GM12878 (cell line): ENCODE data around the gene SLC2A5. TPM values are rescaled to one million over a fixed set of nuclear protein-coding genes. Genes with fewer than 3 reads are reported as not detected.

Experiments used
- BHLHE40 ChIP-seq, 2 experiments: fragments of 450-650 bp in 1 of 2; IDR thresholded peaks; 2 replicates each; pipeline ENCODE4 v1.6.1; 2011 to 2017; ENCODE audit warnings: low read depth in 2 of 2, borderline replicate concordance in 1 of 2, improper control_type of control experiment in 1 of 2, low read length in 1 of 2, mild to moderate bottlenecking in 1 of 2
- EP300 ChIP-seq, 2 experiments: fragments of 150-350 bp in 1 of 2; IDR thresholded peaks; 2 replicates each; pipeline ENCODE4 v1.6.1; 2011 to 2012; ENCODE audit warnings: low read depth in 2 of 2, low read length in 2 of 2, borderline replicate concordance in 1 of 2, improper control_type of control experiment in 1 of 2, inconsistent platforms in 1 of 2; ENCODE audit not compliant: control insufficient read depth in 1 of 2
- FOXM1 ChIP-seq: IDR thresholded peaks from 2 replicates; pipeline ENCODE4 v1.6.1; 2012; ENCODE audit warnings: low read depth, mild to moderate bottlenecking, inconsistent platforms, low read length, moderate library complexity
- IKZF1 ChIP-seq: fragments of 450-650 bp; conservative IDR thresholded peaks from 2 replicates; pipeline ENCODE4 v1.6.1; 2017; ENCODE audit warnings: antibody characterized with exemption, mild to moderate bottlenecking
- KAT2A ChIP-seq: conservative IDR thresholded peaks from 2 replicates; pipeline ENCODE4 v1.6.1; 2011; ENCODE audit warnings: low read depth, low read length; ENCODE audit not compliant: control insufficient read depth
- POLR2A ChIP-seq: IDR thresholded peaks from 2 replicates; pipeline ENCODE4 v1.6.1; 2011; ENCODE audit warnings: low read depth, mild to moderate bottlenecking, low read length
- RCOR1 ChIP-seq: conservative IDR thresholded peaks from 2 replicates; pipeline ENCODE4 v1.6.1; 2012; ENCODE audit warnings: low read depth, low read length, improper control_type of control experiment
- RUNX3 ChIP-seq: IDR thresholded peaks from 2 replicates; pipeline ENCODE4 v1.6.1; 2012; ENCODE audit warnings: low read length, inconsistent platforms
- SMARCA5 ChIP-seq: fragments of 450-650 bp; IDR thresholded peaks from 2 replicates; pipeline ENCODE4 v1.6.1; 2017; ENCODE audit warnings: mild to moderate bottlenecking
- SREBF1 ChIP-seq: IDR thresholded peaks from 2 replicates; pipeline ENCODE4 v1.6.1; 2012; ENCODE audit warnings: mild to moderate bottlenecking, low read length
- polyA plus RNA-seq, 11 experiments: library from polyadenylated mRNA; depleted of rRNA in 4 of 11; unstranded in 6 of 11; stranded (reverse) in 5 of 11; fragments of >200 nt; fragmentation: Nextera tagmentation in 4 of 11; fragmentation: Illumina TruSeq in 1 of 11; extraction: Ambion mirVana in 4 of 11; extraction: Trizol in 1 of 11; gene quantifications; 1 replicate in 1 of 11; 2 replicates in 10 of 11; pipeline versions ENCODE4 v1.2.1 to v1.2.3, GENCODE V29; 2011 to 2016; ENCODE audit warnings: inconsistent platforms in 2 of 11, missing spikeins in 2 of 11, low read depth in 1 of 11
- total RNA-seq, 4 experiments: library from RNA; depleted of rRNA in 3 of 4; stranded (reverse); fragments of >200 nt in 3 of 4; fragmentation: Illumina TruSeq in 1 of 4; extraction: Trizol in 1 of 4; gene quantifications; 2 replicates each; pipeline versions ENCODE4 v1.2.1 to v1.2.3, GENCODE V29; 2013 to 2021
- TF ChIP-seq, protein P1 (sequence below), 3 experiments: IDR thresholded peaks in 2 of 3; conservative IDR thresholded peaks in 1 of 3; 2 replicates each; pipeline ENCODE4 v1.5.1; 2011; ENCODE audit warnings: low read depth in 3 of 3, low read length in 3 of 3, mild to moderate bottlenecking in 3 of 3, control low read depth in 2 of 3, moderate library complexity in 2 of 3, inconsistent platforms in 1 of 3, mixed read lengths in 1 of 3; ENCODE audit not compliant: control insufficient read depth in 2 of 3, insufficient read depth in 1 of 3; ENCODE audit errors: extremely low read depth in 1 of 3
- TF ChIP-seq, protein P2 (sequence below): fragments of 450-650 bp; IDR thresholded peaks from 2 replicates; pipeline ENCODE4 v1.6.1; 2016; ENCODE audit warnings: mild to moderate bottlenecking
- TF ChIP-seq, protein P3 (sequence below): IDR thresholded peaks from 2 replicates; pipeline ENCODE4 v1.6.1; 2011; ENCODE audit warnings: borderline replicate concordance, low read depth, mild to moderate bottlenecking, moderate library complexity, mixed read lengths, low read length; ENCODE audit not compliant: insufficient read depth; ENCODE audit errors: extremely low read length

Gene SLC2A5
- total and polyA plus RNA-seq, 10 of the 15 experiments (the other 5 are each of a cell fraction or from before 2014, with no cell fraction given), result 4.5 to 76.6 (median 23.9) TPM

DNA sequence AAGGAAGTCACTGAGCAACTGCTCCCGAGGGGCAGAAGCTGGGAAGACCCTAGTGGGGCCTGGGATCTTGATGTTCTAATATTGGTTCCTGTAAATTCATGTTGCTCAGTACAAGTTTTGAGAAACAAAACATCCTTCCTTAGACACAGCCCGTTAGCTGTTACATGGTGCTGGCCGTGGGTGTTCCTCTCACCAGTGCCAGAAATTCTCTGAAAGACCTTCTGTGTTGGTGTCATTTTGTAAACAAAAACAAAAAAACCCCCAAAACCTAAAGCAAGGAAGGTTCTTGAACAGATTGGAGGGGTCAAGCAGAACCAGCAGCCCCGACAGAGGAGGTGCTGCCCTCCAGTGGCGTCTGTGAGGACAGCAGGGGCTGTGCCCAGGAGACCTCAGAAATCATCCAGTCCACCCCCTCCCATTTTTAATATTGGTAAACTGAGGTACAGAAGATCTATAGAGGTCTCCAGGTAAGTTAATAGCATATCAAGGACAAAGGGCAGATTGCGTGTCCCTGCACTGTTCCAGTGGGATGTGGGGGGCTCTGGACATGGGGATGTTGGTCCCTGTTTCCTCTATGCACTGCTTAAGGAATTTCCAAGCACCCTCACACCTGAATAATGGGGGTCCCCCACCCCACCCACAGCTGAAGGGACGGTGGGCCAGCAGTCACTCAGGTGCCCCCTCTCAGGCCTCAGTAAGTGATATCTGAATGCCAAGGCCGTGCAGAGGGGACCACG is 81.4 kb downstream of the SLC2A5 start (continued):
- 0 out of 2 replicates have a peak, but pooled peaks have one; percentile 11 for TF ChIP-seq FOXM1
- TF ChIP-seq SMARCA5, result no peak
- TF ChIP-seq RCOR1, result no peak
- TF ChIP-seq, protein P1, sequence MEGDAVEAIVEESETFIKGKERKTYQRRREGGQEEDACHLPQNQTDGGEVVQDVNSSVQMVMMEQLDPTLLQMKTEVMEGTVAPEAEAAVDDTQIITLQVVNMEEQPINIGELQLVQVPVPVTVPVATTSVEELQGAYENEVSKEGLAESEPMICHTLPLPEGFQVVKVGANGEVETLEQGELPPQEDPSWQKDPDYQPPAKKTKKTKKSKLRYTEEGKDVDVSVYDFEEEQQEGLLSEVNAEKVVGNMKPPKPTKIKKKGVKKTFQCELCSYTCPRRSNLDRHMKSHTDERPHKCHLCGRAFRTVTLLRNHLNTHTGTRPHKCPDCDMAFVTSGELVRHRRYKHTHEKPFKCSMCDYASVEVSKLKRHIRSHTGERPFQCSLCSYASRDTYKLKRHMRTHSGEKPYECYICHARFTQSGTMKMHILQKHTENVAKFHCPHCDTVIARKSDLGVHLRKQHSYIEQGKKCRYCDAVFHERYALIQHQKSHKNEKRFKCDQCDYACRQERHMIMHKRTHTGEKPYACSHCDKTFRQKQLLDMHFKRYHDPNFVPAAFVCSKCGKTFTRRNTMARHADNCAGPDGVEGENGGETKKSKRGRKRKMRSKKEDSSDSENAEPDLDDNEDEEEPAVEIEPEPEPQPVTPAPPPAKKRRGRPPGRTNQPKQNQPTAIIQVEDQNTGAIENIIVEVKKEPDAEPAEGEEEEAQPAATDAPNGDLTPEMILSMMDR (IDR thresholded peaks at IDR 0.05 in 2 of 3, conservative IDR thresholded peaks at IDR 0.05 in 1 of 3; ENCODE audit: control insufficient read depth in 2 of 3, extremely low read depth in 1 of 3, insufficient read depth in 1 of 3, low read depth in 3 of 3, low read length in 3 of 3), result peak; percentile 82 to 91 (median 91)
- TF ChIP-seq POLR2A, result no peak
- TF ChIP-seq BHLHE40 (IDR thresholded peaks at IDR 0.05; ENCODE audit: borderline replicate concordance in 1 of 2, low read depth in 2 of 2, low read length in 1 of 2), result no peak
- no peak for TF ChIP-seq SREBF1
- TF ChIP-seq RUNX3, result peak; percentile 13; the same call in 1 of the 2 replicates
- no peak for TF ChIP-seq IKZF1
- TF ChIP-seq KAT2A, result no peak
- no peak for TF ChIP-seq EP300 (IDR thresholded peaks at IDR 0.05; ENCODE audit: borderline replicate concordance in 1 of 2, control insufficient read depth in 1 of 2, low read depth in 2 of 2, low read length in 2 of 2)
- TF ChIP-seq, protein P2, sequence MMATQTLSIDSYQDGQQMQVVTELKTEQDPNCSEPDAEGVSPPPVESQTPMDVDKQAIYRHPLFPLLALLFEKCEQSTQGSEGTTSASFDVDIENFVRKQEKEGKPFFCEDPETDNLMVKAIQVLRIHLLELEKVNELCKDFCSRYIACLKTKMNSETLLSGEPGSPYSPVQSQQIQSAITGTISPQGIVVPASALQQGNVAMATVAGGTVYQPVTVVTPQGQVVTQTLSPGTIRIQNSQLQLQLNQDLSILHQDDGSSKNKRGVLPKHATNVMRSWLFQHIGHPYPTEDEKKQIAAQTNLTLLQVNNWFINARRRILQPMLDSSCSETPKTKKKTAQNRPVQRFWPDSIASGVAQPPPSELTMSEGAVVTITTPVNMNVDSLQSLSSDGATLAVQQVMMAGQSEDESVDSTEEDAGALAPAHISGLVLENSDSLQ, result no peak
- TF ChIP-seq, protein P3, sequence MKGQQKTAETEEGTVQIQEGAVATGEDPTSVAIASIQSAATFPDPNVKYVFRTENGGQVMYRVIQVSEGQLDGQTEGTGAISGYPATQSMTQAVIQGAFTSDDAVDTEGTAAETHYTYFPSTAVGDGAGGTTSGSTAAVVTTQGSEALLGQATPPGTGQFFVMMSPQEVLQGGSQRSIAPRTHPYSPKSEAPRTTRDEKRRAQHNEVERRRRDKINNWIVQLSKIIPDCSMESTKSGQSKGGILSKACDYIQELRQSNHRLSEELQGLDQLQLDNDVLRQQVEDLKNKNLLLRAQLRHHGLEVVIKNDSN, result no peak
- TF ChIP-seq, all 136 proteins: peak for 6
